Upper lobe of left lung (tissue), 4 donors: ENCODE measurements around the gene ITGA8.

Experiments used
- EP300 ChIP-seq, 4 donors: sonication (generic); formaldehyde crosslinking; IDR thresholded peaks; one replicate each; pipeline ENCODE4 v1.5.1; 2017; ENCODE audit warnings: antibody characterized with exemption in 4 of 4, control low read depth in 2 of 4
- POLR2A ChIP-seq, 4 donors: fragments of 450-650 bp; IDR thresholded peaks; one replicate each; pipeline ENCODE4 v1.5.1; 2016 to 2017; ENCODE audit warnings: antibody characterized with exemption in 4 of 4, mild to moderate bottlenecking in 2 of 4
- POLR2AphosphoS5 ChIP-seq, 2 donors: sonication (generic); formaldehyde crosslinking; IDR thresholded peaks; one replicate each; pipeline ENCODE4 v1.5.1; 2017; ENCODE audit warnings: antibody characterized with exemption in 2 of 2

- TF ChIP-seq EP300 (IDR thresholded peaks at IDR 0.05) (no peak), POLR2AphosphoS5 (IDR thresholded peaks at IDR 0.05) (no peak), POLR2A (IDR thresholded peaks at IDR 0.05) (no peak)
Measured at GRCh38 chr10:15695852-15696251, 23.9 kb downstream of the ITGA8 start.
